Measurements from ENCODE around the gene RRM2.

DNA sequence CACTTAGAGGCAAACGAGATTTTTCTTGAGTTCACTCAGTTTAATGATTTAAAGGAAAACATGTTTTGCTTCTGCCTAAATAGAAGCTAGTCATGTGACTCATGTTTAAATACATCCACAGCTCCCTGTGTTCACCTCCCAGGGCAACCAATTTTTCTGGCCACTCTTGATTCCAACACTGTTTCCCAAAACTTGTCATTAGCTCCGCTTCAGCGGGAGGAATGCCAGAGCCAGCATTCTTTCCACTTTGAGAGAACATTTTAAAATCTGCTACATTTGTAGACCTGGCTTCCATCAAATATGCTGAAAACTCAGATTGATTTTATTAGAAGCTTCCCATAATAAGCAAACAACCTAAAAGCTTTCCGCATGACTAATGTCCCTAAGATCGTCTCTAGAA is 39.5 kb upstream of the RRM2 start:
- TF ChIP-seq, protein P1, sequence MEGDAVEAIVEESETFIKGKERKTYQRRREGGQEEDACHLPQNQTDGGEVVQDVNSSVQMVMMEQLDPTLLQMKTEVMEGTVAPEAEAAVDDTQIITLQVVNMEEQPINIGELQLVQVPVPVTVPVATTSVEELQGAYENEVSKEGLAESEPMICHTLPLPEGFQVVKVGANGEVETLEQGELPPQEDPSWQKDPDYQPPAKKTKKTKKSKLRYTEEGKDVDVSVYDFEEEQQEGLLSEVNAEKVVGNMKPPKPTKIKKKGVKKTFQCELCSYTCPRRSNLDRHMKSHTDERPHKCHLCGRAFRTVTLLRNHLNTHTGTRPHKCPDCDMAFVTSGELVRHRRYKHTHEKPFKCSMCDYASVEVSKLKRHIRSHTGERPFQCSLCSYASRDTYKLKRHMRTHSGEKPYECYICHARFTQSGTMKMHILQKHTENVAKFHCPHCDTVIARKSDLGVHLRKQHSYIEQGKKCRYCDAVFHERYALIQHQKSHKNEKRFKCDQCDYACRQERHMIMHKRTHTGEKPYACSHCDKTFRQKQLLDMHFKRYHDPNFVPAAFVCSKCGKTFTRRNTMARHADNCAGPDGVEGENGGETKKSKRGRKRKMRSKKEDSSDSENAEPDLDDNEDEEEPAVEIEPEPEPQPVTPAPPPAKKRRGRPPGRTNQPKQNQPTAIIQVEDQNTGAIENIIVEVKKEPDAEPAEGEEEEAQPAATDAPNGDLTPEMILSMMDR (IDR thresholded peaks at IDR 0.05) = no peak
- TF ChIP-seq POLR2A (IDR thresholded peaks at IDR 0.05) = no peak
